Thymus (tissue), 11 donors: ENCODE data around the gene DAND5. TPM values are rescaled to one million over a fixed set of nuclear protein-coding genes. Genes with fewer than 3 reads are reported as not detected.

ENCODE experiments used
- DNase-seq, 9 donors: peaks; one replicate each; pipeline ENCODE4 v3.0.0-alpha.2; 2013; ENCODE audit warnings: low spot score in 9 of 9, low read depth in 6 of 9, missing footprints in 1 of 9
- H3K27ac ChIP-seq, 2 donors: one replicate each; pipeline ENCODE4 v1.5.1; 2013; ENCODE audit warnings: control low read depth in 1 of 2, low read depth in 1 of 2, low read length in 1 of 2, mild to moderate bottlenecking in 1 of 2, moderate library complexity in 1 of 2
- H3K27me3 ChIP-seq, 2 donors: one replicate each; pipeline ENCODE4 v1.5.1; 2013; ENCODE audit warnings: low read length in 1 of 2; ENCODE audit not compliant: control insufficient read depth in 2 of 2, insufficient read depth in 1 of 2
- H3K36me3 ChIP-seq, 2 donors: one replicate each; pipeline ENCODE4 v1.5.1; 2013; ENCODE audit warnings: low read length in 1 of 2, mild to moderate bottlenecking in 1 of 2, moderate library complexity in 1 of 2; ENCODE audit not compliant: control insufficient read depth in 2 of 2, insufficient read depth in 2 of 2
- H3K4me1 ChIP-seq, 2 donors: one replicate each; pipeline ENCODE4 v1.5.1; 2013; ENCODE audit warnings: low read length in 2 of 2; ENCODE audit not compliant: control insufficient read depth in 2 of 2, insufficient read depth in 2 of 2
- H3K4me3 ChIP-seq, 2 donors: one replicate each; pipeline ENCODE4 v1.5.1; 2013; ENCODE audit warnings: low read length in 2 of 2, control low read depth in 1 of 2, mild to moderate bottlenecking in 1 of 2
- H3K9me3 ChIP-seq, 2 donors: one replicate each; pipeline ENCODE4 v1.5.1; 2013; ENCODE audit warnings: low read length in 1 of 2, mild to moderate bottlenecking in 1 of 2; ENCODE audit not compliant: control insufficient read depth in 2 of 2, insufficient read depth in 1 of 2
- WGBS: extraction: QIAGEN DNeasy Blood & Tissue Kit; methylation state at CpG from one replicate; pipeline ENCODE4 v1.1.7; 2013; 5-methylcytosine and 5-hydroxymethylcytosine counted together
- polyA plus RNA-seq: library from polyadenylated mRNA; stranded (reverse); fragments of 200-250 nt; gene quantifications from one replicate; pipeline ENCODE4 v1.2.3, GENCODE V29; 2013
- total RNA-seq: library from RNA; stranded (reverse); fragments of 120-200 nt; gene quantifications from one replicate; pipeline ENCODE4 v1.2.4, GENCODE V29; 2013
- donor health status: healthy.

Gene DAND5
- total and polyA plus RNA-seq, 2 donors, result 0.09 TPM

DNA sequence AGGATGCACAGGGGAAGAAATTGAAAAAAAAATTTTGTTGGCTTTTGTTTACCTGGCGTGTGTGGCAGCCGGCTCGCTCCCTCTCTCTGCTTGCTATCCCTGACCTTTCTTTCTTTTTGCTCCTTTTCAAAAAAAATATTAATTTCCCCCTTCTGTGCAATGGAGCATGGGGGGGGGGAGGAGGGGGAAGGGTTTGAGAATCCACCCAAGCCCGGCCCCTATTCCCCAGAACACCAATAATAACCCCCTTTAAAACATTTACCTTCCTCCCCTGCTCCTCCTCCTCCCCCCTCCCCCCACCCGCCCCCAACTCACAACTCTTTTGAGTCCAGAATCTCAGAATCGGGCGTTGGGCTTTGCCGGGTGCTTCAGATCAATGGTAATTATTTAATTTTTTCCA, 54.3 kb downstream of the DAND5 start:
- peak overlapping the region in 1 of 2 donors; percentile 20 for H3K4me3 ChIP-seq
- no peak for DNase-seq
- peaks cover 16 to 99% of the 10 kb centered on the region in 2 donors for H3K27me3 ChIP-seq
- no peaks in the 10 kb centered on the region for H3K36me3 ChIP-seq
- 20% methylated on average over 8 of the region's 8 CpGs for WGBS
- H3K27ac ChIP-seq, result no peak overlapping the region
- H3K4me1 ChIP-seq, result peaks cover 2 to 15% of the 10 kb centered on the region in 2 donors
- no peaks in the 10 kb centered on the region for H3K9me3 ChIP-seq

Other genes with a start within 250 kb of the DAND5 start
- 10.9 TPM for gene TNPO2, start 245.6 kb upstream of the DAND5 start, total RNA-seq
- 28.3 TPM for gene TNPO2, start 245.6 kb upstream of the DAND5 start, polyA plus RNA-seq
- 268 TPM for gene TRIR, start 234.9 kb upstream of the DAND5 start, total RNA-seq
- gene TRIR, start 234.9 kb upstream of the DAND5 start, polyA plus RNA-seq, result 290 TPM
- 67.2 TPM for gene GET3, start 232.1 kb upstream of the DAND5 start, total RNA-seq
- 50.0 TPM for gene GET3, start 232.1 kb upstream of the DAND5 start, polyA plus RNA-seq
- not detected for gene BEST2, start 217.8 kb upstream of the DAND5 start, total RNA-seq
- 0.46 TPM for gene BEST2, start 217.8 kb upstream of the DAND5 start, polyA plus RNA-seq
- gene HOOK2, start 194.0 kb upstream of the DAND5 start, total RNA-seq, result 8.7 TPM
- gene HOOK2, start 194.0 kb upstream of the DAND5 start, polyA plus RNA-seq, result 36.4 TPM
- gene JUNB, start 178.1 kb upstream of the DAND5 start, total RNA-seq, result 121 TPM
- 139 TPM for gene JUNB, start 178.1 kb upstream of the DAND5 start, polyA plus RNA-seq
- 202 TPM for gene PRDX2, start 167.8 kb upstream of the DAND5 start, total RNA-seq
- gene PRDX2, start 167.8 kb upstream of the DAND5 start, polyA plus RNA-seq, result 113 TPM
- 9.9 TPM for gene THSD8, start 167.5 kb upstream of the DAND5 start, total RNA-seq
- gene THSD8, start 167.5 kb upstream of the DAND5 start, polyA plus RNA-seq, result 4.1 TPM
- gene RNASEH2A, start 163.0 kb upstream of the DAND5 start, total RNA-seq, result 30.3 TPM
- 8.4 TPM for gene RNASEH2A, start 163.0 kb upstream of the DAND5 start, polyA plus RNA-seq
- gene RTBDN, start 135.0 kb upstream of the DAND5 start, total RNA-seq, result 1.7 TPM
- 1.6 TPM for gene RTBDN, start 135.0 kb upstream of the DAND5 start, polyA plus RNA-seq
- gene MAST1, start 131.1 kb upstream of the DAND5 start, total RNA-seq, result 0.38 TPM
- 0.91 TPM for gene MAST1, start 131.1 kb upstream of the DAND5 start, polyA plus RNA-seq
- 14.6 TPM for gene DNASE2, start 88.1 kb upstream of the DAND5 start, total RNA-seq
- 20.8 TPM for gene DNASE2, start 88.1 kb upstream of the DAND5 start, polyA plus RNA-seq
- 2.5 TPM for gene KLF1, start 82.4 kb upstream of the DAND5 start, total RNA-seq
- 0.09 TPM for gene KLF1, start 82.4 kb upstream of the DAND5 start, polyA plus RNA-seq
- gene GCDH, start 78.4 kb upstream of the DAND5 start, total RNA-seq, result 21.9 TPM
- gene GCDH, start 78.4 kb upstream of the DAND5 start, polyA plus RNA-seq, result 33.6 TPM
- 1.6 TPM for gene SYCE2, start 50.3 kb upstream of the DAND5 start, total RNA-seq
- gene SYCE2, start 50.3 kb upstream of the DAND5 start, polyA plus RNA-seq, result 0.48 TPM
- gene FARSA, start 35.9 kb upstream of the DAND5 start, total RNA-seq, result 46.7 TPM
- gene FARSA, start 35.9 kb upstream of the DAND5 start, polyA plus RNA-seq, result 33.6 TPM
- 639 TPM for gene CALR, start 31.0 kb upstream of the DAND5 start, total RNA-seq
- gene CALR, start 31.0 kb upstream of the DAND5 start, polyA plus RNA-seq, result 189 TPM
- gene RAD23A, start 23.7 kb upstream of the DAND5 start, total RNA-seq, result 55.8 TPM
- 128 TPM for gene RAD23A, start 23.7 kb upstream of the DAND5 start, polyA plus RNA-seq
- gene GADD45GIP1, start 12.4 kb upstream of the DAND5 start, total RNA-seq, result 27.7 TPM
- 27.2 TPM for gene GADD45GIP1, start 12.4 kb upstream of the DAND5 start, polyA plus RNA-seq
- 2.0 TPM for gene NFIX, start 25.9 kb downstream of the DAND5 start, total RNA-seq
- gene NFIX, start 25.9 kb downstream of the DAND5 start, polyA plus RNA-seq, result 10.5 TPM
- gene LYL1, start 133.3 kb downstream of the DAND5 start, total RNA-seq, result 8.3 TPM
- gene LYL1, start 133.3 kb downstream of the DAND5 start, polyA plus RNA-seq, result 14.0 TPM
- 20.2 TPM for gene TRMT1, start 147.2 kb downstream of the DAND5 start, total RNA-seq
- 69.9 TPM for gene TRMT1, start 147.2 kb downstream of the DAND5 start, polyA plus RNA-seq
- 12.8 TPM for gene NACC1, start 148.7 kb downstream of the DAND5 start, total RNA-seq
- 17.5 TPM for gene NACC1, start 148.7 kb downstream of the DAND5 start, polyA plus RNA-seq
- gene STX10, start 180.8 kb downstream of the DAND5 start, total RNA-seq, result 47.9 TPM
- gene STX10, start 180.8 kb downstream of the DAND5 start, polyA plus RNA-seq, result 101 TPM
- gene IER2, start 180.8 kb downstream of the DAND5 start, total RNA-seq, result 28.3 TPM
- 92.7 TPM for gene IER2, start 180.8 kb downstream of the DAND5 start, polyA plus RNA-seq